ENCODE results near the gene MRPS9.

The MRPS9 gene

DNA sequence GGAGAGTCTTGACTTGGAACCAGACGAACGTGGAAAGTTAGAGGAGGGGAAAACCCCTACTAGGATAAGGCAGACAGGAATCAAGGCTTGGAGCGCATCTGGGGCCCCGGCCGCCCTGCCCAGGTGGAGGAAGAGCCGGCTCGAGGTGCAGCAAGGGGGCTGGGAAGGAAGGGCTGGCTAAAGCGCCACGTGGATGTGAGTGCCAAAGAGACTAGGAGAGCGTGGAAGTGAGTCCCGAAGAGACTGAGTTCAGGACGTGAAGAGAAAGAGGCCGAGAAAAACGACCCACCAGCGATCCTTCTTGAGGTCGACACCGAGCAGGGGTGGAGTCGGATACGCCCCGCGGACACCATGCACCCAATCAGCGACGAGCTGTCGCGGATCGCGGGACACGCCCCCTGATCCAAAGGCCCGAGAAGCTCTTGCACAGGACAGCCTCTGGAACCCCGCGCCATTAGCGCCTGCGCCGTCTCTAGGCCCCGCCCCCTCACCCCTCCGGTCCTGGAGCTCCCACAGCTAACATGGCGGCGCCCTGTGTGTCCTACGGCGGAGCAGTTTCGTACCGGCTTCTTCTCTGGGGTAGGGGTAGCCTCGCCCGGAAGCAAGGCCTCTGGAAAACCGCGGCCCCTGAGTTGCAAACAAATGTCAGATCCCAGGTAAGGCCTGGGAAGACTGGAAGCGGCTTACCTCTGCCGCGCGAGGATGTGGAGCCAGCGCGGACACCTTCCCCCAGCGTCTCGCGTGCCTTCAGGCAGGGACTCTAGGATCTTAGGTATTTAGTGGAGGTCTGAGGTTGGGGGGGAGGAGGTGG lies at the start of gene MRPS9:
TSS of gene MRPS9 (plus strand) at position 498 of the 811 bp plus-strand sequence. CDS start at position 522, 24 bp downstream.
- peak; percentile 98 for DNase-seq (ENCODE audit: extremely low spot score)
- TF ChIP-seq, protein P1, sequence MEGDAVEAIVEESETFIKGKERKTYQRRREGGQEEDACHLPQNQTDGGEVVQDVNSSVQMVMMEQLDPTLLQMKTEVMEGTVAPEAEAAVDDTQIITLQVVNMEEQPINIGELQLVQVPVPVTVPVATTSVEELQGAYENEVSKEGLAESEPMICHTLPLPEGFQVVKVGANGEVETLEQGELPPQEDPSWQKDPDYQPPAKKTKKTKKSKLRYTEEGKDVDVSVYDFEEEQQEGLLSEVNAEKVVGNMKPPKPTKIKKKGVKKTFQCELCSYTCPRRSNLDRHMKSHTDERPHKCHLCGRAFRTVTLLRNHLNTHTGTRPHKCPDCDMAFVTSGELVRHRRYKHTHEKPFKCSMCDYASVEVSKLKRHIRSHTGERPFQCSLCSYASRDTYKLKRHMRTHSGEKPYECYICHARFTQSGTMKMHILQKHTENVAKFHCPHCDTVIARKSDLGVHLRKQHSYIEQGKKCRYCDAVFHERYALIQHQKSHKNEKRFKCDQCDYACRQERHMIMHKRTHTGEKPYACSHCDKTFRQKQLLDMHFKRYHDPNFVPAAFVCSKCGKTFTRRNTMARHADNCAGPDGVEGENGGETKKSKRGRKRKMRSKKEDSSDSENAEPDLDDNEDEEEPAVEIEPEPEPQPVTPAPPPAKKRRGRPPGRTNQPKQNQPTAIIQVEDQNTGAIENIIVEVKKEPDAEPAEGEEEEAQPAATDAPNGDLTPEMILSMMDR (IDR thresholded peaks at IDR 0.05; ENCODE audit: control extremely low read depth, extremely low read depth, low read depth, missing control alignments): no peak
- ChIA-PET POLR2A (no interaction called here), CTCF (interaction anchor here (0.9 to 1.5 kb wide), 3 partner anchors 13 to 77 kb away, joined by 5 to 6 read pairs (median 5); no protein-coding TSS in a partner anchor)

DNA sequence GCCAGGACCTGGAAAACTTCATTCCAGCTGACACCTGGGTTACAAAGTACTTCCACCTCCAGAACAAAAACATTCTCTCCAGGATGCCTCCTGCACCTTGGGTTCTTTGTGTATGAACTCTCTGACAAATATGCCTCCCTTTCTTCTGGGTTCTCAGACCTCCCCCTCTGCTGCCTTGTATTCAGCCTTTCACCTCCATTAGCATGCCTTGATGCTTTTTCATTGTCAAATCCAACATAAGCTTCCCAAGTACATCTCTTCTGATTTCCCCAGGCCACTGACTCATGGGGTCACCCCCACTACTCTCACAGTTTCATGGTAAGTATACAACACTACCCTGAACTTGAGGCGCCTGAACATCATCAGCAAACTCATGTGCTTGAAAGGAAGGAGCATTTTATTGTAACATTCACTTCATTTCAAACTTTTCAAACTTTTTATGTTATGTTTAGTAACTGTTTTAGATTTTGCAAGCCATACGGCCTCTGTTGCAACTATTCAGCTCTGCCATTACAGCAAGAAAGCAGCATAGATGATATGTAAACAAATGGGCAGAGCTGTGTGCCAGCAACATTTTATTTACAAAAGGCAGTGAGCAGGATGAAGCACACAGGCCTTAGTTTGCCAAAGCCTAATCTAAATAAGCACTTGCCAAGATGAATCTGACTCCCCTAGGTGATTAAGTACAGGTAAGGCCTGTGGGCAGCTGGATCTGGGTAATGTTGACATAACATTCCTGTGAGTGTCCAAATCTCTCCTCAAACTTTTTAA lies 32.5 kb upstream of the MRPS9 start:
- ChIA-PET POLR2A (no interaction called here), CTCF (no interaction called here)
- TF ChIP-seq, protein P1 (IDR thresholded peaks at IDR 0.05; ENCODE audit: control extremely low read depth, extremely low read depth, low read depth, missing control alignments): no peak
- no peak for DNase-seq (ENCODE audit: extremely low spot score)

DNA sequence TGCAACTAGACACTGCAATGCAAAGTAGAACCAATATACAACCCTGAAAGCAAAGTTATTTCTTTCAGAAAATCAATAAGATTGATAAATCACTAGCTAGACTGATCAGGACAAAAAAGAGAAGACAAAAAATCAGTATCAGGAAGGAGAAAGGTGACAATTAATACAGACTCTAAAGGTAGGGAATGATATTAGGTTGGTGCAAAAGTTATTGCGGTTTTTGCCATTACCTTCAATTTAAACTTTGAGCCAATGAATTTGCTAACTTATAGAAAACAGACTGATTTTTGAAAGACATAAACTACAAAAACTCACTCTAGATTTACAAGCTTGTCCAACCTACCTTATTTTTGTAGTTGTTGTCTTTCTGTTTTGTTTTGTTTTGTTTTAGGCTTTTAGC lies 30.5 kb upstream of the MRPS9 start:
- TF ChIP-seq, protein P1 (IDR thresholded peaks at IDR 0.05; ENCODE audit: control extremely low read depth, extremely low read depth, low read depth, missing control alignments): no peak
- CTCF ChIA-PET: no interaction called here
- no peak for DNase-seq (ENCODE audit: extremely low spot score)
- POLR2A ChIA-PET: no interaction called here

DNA sequence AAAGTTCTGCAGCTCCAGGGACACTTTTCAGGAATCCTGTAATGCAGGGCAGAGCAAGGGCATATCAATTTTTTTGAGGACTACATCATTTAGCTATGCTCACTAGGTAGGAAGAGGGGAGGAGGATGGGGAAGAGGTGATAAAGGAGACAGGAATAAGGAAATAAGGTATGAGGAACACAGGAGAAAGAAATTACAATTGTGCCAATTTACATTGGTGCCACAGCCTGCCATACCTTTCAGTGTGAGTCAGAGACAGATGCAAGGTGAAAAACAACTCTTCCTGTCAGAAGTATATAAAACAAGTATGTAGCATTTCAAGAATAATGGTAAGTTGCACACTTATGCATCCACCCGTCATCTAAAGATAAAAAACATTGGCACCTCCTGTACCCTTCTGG lies 5.4 kb upstream of the MRPS9 start:
- TF ChIP-seq, protein P1 (IDR thresholded peaks at IDR 0.05; ENCODE audit: control extremely low read depth, extremely low read depth, low read depth, missing control alignments): no peak
- CTCF ChIA-PET: interaction anchor here (1.2 kb wide), 1 partner anchor 11 kb away, joined by 4 read pairs; no protein-coding TSS in a partner anchor
- DNase-seq (ENCODE audit: extremely low spot score): no peak
- POLR2A ChIA-PET: no interaction called here

DNA sequence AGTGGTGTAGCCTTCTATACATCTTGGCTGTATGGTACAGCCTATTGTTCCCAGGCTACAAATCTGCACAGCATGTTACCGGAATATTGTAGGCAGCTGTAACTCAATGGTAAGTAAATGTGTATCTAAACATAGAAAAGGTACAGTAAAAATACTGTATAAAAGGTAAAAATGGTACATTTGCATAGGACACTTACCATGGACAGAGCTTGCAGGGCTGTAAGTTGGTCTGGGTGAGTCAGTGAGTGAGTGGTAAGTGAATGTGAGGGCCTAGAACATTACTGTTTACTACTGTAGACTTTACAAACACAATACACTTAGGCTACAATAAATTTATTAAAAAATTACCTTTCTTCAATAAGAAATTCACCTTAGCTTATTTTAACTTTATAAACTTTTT lies 3.7 kb upstream of the MRPS9 start:
- DNase-seq (ENCODE audit: extremely low spot score): no peak
- POLR2A ChIA-PET: no interaction called here
- TF ChIP-seq, protein P1 (IDR thresholded peaks at IDR 0.05; ENCODE audit: control extremely low read depth, extremely low read depth, low read depth, missing control alignments): no peak
- CTCF ChIA-PET: interaction anchor here (1.0 kb wide), 1 partner anchor 13 kb away, joined by 4 read pairs; no protein-coding TSS in a partner anchor

DNA sequence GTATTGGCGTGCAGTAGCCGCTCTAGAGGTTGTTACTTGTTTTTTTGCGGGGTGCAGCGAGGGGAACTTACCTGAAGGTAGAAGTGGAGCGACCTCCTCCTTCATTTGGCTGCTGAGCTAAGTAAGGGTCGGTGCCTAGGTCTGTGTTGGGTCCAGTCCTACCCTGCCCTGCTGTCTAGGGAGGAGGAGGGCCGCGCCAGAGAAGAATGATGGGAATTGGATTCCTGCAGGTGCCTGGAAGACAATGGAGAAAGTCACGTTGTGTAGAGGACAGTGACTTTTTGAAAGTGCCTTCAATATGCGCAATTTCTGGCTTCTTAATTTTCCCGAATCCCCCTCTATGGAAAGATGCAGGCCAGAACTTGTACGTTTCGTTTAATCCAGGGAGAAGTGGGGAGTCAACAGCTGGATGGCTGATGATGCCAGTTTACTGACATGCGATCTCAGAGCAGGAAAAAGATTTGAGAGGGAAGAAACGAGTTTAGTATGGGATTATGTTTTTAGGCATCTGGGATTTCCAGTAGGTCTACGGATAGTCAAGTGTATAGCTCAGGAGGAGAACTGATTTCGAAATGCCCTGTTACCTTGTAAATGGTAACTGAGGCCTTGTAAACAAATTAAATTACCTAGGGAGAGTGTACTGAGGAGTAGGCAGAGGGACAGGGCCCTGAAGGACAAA lies 653 bp downstream of the MRPS9 start:
- no peak for DNase-seq (ENCODE audit: extremely low spot score)
- POLR2A ChIA-PET: no interaction called here
- CTCF ChIA-PET: interaction anchor here (0.9 to 1.5 kb wide), 3 partner anchors 12 to 77 kb away, joined by 5 to 6 read pairs (median 5); no protein-coding TSS in a partner anchor
- TF ChIP-seq, protein P1 (IDR thresholded peaks at IDR 0.05; ENCODE audit: control extremely low read depth, extremely low read depth, low read depth, missing control alignments): no peak

All from GM10248 (cell line).